HG02981 (cell line): ENCODE results near the gene SLC4A1.
"Not testable (repeated sequence)": the region's sequence is repeated elsewhere in the genome, so short reads cannot be mapped to it uniquely, and the experiment has no call there.

ENCODE experiments used
- ATAC-seq: cut with Tn5 transposase; IDR thresholded peaks from one replicate; pipeline ENCODE4 v1.9.1; 2021; ENCODE audit warnings: mild to moderate bottlenecking, moderate library complexity; ENCODE audit not compliant: unreplicated experiment

The SLC4A1 gene

GRCh38 chr17:44257815-44258760, 9.8 kb downstream of the SLC4A1 start:
- no peak for ATAC-seq

- ATAC-seq = no peak
Measured at GRCh38 chr17:44256671-44257070, 11.3 kb downstream of the SLC4A1 start.

- no peak for ATAC-seq
Measured at GRCh38 chr17:44255915-44256314, 12.0 kb downstream of the SLC4A1 start.

GRCh38 chr17:44254361-44255095, 13.4 kb downstream of the SLC4A1 start:
- ATAC-seq = no peak

GRCh38 chr17:44253006-44253405, 14.9 kb downstream of the SLC4A1 start:
- no peak for ATAC-seq

- ATAC-seq = no peak
Measured at GRCh38 chr17:44251062-44251461, 16.9 kb downstream of the SLC4A1 start.

GRCh38 chr17:44249501-44250246, 18.3 kb downstream of the SLC4A1 start:
- ATAC-seq = no peak

GRCh38 chr17:44247876-44248736, 19.8 kb downstream of the SLC4A1 start:
- ATAC-seq = no peak

GRCh38 chr17:44247440-44247841, 20.5 kb downstream of the SLC4A1 start:
- no peak for ATAC-seq

GRCh38 chr17:44241106-44241624, 26.8 kb downstream of the SLC4A1 start:
- ATAC-seq = no peak

- not testable (repeated sequence) for ATAC-seq
Measured at GRCh38 chr17:44237886-44238285, 30.0 kb downstream of the SLC4A1 start.

- ATAC-seq = no peak
Measured at GRCh38 chr17:44236444-44236991, 31.4 kb downstream of the SLC4A1 start.

GRCh38 chr17:44235583-44235936, 32.4 kb downstream of the SLC4A1 start:
- no peak for ATAC-seq

- no peak for ATAC-seq
Measured at GRCh38 chr17:44233582-44233981, 34.4 kb downstream of the SLC4A1 start.

- no peak for ATAC-seq
Measured at GRCh38 chr17:44232061-44232460, 35.9 kb downstream of the SLC4A1 start.

GRCh38 chr17:44230140-44230539, 37.8 kb downstream of the SLC4A1 start:
- ATAC-seq = no peak

GRCh38 chr17:44229090-44229489, 38.8 kb downstream of the SLC4A1 start:
- no peak for ATAC-seq

- ATAC-seq = no peak
Measured at GRCh38 chr17:44223541-44224071, 44.3 kb downstream of the SLC4A1 start.

GRCh38 chr17:44222112-44222869, 45.6 kb downstream of the SLC4A1 start:
- no peak for ATAC-seq
